ENCODE results near the gene ECI1.
"Not testable (repeated sequence)": the region's sequence is repeated elsewhere in the genome, so short reads cannot be mapped to it uniquely, and the experiment has no call there.

Gene ECI1

DNA sequence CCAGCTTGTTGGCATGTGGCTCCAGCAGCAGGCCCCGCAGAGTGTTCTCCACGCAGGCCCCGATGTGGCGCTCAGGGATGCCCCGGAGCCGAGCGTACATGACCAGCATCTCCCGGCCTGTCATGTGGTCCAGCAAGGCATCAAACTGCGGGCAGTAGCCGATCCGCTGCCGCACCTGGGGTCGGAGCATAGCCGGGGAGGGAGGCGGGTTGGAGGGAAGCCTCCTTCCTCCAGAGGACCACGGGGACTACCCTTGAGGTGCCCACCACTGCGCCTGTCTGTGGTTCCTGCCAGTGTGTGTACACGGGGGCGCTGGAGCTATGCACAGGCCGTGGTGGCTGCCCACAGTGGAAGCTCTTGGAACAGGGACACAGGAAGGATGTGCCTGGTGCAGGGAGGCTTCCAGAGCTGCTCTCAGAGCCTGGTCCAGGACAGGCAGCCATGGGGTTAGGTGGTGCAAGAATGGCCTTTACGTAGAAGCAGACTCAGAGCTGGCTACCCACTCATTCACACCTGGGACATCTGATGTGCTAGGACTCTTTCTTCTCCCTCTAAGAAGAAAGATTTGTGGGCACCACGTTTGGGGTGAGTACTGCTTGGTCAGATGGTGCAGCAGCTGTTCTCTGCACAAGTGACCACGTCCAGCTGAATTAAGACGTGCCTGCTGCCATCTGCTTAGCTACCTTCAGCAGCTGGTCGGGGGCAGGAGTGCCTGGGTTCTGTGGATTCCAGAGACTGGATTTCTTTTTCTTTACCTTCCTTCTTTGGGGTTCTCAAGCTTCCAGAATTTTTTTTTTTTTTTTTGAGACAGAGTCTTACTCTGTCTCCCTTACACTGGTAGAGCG lies 27.8 kb upstream of the ECI1 start:
- DNase-seq, result no peak

DNA sequence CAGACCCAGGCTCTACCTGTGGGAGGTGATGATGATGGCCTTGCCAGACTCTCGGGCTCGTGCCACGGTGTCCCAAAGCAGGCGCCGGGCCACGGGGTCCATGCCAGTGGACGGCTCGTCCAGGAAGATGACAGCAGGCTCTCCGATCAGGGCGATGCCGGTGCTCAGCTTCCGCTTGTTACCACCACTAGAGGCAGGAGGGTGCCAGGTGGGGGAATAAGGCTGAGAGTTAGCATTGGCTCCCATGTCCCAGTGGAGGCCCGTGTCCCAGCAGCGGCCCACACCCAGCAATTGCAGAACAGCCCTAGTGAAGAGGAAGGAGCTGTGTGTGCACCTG lies 26.9 kb upstream of the ECI1 start:
- DNase-seq, result no peak

DNA sequence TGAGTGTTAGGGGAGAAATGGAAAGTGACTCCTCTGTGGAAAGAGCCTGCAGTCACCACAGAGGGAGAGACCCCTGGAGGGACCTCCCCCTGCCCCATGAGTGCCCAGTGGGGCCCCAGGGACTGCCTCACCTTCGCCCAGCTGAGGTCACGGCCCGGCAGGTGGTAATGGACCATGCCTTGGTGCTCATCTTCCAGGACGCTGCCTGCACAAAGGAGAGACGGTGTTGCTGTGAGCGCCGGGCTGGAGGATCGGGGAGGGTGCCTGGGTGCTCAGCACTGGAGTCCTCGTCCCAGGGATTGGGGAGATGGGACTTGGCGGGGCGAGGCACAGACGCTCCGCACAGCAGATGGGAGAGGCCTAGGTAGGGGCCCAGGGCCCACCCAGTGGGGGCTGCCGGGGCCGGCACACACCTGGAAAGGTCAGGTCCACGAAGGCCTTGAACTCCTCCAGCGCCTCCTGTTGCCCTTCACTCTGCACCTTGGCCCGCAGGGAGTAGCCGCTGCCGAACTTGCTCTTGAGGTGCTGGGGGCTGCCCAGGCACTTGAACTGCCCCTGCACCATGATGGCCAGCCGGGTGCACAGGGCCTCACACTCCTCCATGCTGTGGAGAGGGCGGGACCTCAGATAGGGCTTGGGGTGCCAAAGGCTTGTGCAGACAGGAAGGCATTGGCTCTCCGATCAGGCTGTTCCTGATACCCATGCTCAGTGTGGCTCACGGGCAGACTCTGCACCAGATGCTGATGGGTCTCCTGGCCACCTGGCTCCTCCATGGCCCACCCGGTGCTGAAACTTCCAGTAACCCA lies 26.3 kb upstream of the ECI1 start:
- DNase-seq, result no peak

DNA sequence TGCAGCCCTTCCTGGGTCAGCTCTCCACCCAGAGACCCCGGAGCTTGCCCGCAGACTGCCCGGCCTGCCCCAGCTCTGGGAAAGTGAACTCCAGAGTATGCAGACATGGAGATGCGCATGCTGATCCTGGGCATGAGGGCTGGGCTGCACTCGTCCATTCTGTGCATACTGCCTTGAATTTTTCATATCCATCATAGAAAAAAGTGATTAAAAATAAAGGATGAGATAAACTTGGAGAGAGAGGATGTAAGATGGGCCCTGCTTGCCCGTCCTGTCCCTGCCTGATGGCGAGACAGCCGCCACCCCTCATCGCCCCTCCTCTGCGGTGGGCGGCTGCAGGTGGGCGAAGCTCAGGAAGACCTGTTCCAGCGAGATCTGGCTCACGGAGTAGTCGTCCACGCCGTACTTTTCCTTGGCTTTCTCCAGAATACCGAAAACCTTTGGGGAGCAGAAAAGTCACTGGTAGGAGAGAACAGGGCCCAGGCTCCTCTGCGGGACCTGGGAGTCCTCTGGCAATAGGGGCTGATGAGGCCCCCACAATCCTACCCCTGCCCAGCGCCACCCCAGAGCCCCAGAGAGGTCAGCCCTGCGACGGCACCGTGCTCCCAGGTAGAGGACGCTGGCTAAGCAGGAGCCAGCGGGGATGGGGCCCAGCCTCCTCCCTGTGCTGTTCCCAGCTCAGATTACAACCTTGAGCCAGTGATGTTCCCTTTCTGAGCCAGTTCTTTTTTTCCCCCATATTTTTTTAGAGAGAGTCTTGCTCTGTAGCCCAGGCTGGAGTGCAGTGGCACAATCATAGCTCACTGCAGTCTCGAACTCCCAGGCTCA lies 25.2 kb upstream of the ECI1 start:
- DNase-seq, result no peak

DNA sequence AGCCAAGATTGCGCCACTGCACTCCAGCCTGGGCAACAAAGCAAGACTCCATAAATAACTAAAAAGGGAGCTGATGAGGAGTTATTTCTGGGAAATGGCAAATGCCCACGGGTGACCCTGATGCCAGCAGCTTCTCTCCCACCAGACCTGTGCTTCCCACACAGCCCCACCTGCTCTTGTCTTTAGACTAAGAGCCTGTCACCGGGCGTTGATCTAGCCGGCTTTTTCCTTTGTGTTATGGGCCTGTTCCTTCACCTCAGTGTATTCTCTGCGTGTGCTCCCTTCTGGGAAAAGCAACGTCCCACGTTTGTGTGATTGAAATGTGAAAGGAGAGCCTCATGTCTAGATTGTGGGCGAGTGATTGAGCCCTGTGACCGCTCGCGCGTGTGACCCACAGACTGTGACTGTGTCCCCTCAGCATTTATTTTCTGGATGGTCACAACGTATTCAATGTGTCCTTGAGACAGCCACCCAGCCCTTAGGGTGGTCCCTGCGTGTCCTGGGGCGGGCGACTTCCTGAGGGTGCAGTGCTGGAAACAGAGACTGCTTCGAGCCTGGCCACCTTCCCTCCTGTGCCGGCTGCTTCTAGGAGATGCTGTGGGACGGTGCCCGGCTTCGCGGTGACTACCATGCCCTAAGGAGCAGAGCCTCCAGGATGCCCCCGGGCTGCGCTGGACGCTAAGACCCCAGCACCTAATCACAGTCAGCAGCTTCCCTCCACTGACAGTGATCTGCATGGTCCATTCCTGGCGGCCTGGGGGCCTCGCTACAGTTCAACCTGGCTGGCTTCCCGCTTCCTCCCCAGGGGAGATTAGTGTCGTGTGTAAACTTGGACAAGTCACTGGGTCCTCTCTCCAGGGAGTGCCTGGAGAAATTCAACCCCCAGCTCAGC lies 24.3 kb upstream of the ECI1 start:
- DNase-seq, result no peak

DNA sequence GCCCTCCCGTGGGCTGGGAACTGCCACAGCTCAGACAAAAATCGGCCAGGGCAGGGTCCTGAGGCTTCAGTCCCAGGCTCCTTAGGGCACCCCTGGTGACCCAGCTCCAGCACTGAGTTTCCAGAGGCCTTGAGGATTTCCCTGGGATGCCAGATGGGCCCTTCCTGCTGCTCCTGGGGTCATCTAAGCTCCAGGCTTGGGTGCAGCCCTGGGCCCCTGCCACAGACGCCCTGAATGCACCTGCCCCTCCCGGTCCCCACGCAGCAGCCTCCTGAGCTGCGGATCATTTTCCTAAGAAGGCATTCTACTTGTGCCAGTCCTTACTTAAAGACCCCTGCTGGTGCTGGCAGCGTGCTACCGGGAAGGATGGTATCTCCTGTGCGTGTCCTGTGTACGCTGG lies 22.5 kb upstream of the ECI1 start:
- no peak for DNase-seq

DNA sequence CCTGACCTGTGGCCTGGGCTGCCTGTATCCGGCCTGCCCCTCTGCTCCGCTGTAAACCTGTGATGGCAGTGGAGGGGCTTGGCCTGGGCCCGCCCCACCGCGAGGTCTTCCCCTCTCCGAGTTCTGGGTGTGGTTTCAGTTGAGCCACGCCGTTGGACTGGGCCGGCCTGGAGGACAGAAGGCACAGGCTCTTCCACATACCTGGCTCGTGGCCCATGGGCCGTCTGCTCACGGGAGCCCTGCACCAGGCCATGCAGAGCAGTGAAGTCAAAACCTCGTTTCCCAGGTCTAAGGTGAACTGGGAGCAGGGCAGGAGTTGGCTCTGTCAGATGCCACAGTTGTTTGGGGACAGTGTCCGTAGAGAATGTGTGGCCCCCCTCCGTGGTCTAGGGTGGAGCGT lies 22.1 kb upstream of the ECI1 start:
- no peak for DNase-seq

DNA sequence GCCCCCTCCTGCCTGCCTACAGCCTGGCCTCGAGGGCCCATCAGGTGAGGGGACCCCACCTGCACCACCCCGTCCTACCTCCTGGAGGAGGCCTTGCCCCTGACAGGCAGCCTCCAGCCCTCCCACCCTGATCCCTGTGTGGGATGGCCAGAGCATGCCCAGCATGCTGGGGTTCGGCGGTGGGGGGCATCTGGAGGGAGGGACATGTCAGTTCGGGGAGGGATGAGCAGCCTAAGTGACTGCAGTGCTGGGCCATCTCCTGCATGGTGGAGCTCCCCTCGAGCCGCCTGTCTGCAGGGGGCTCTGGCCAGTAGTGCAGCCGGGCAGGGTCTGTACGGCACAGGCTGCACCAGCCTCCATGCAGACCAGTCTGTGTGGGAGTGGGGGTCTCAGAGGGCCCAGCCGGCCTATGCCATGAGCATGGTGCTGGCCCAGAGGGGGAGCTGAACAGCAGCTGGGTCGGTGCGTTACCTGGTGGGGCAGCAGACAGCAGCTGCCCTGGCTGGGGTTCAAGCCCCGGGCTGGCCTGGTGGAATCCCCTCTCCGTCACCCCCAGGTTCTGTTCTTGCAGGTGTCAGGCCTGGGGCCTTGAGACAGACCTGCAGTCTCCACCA lies 20.6 kb upstream of the ECI1 start:
- no peak for DNase-seq

DNA sequence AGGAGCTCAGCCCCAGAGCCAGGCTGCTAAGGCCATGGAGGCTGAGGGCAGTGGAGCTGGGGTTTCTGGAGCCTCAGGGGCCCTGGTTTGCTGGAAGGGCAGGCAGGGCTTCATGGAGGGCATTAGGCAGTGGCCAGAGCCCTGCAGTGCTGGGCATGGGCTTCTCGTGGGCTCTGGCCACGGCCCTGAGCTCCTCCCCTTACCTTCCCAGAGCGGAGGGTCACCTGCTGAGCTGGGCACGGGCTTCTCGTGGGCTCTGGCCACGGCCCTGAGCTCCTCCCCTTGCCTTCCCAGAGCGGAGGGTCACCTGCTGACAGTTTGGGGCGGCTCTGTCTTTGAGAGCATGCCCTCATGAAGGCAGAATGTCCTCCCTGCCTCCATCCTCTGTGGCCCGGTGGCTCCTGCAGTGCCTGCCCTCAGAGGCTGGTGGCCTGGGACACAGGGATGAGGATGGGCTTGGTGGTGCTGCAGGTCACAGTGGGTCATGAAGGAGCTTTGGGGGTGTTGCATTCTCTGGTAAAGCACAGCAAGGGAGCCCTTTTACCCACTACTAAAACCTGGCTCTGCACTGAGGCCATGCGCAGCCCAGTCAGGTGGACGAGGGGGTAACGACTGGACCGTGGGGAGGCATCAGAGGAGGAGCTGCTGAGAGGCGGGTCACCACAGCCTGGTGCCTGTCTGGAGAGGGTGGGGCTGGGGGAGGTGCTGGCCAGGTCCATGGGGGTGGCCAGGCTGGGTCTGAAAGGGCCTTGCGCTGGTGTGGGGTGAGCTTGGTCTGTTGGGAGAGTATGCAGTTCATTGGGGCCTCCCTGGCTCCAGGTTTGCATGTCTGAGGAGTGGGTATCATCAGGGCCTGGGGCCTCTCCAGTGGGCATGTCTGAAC lies 19.4 kb upstream of the ECI1 start:
- DNase-seq, result no peak

DNA sequence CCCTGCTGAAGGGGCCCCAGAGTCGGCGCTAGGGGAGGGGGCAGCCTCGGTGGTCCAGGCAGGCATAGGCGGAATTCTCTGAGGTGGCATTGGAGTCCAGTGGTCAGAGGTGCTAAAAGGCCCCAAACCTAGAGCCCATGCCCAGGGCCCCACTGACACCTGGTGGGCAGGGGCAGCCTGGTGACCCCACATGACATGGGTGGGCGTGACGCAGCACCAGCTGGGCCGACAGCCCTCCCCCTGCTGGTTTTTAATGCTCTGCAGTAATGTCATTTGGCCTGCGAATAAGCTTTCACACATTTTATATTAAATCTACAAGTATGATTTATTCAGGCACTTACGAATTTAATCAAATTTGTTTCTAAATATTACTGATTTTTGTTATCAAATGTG lies 18.7 kb upstream of the ECI1 start:
- no peak for DNase-seq

DNA sequence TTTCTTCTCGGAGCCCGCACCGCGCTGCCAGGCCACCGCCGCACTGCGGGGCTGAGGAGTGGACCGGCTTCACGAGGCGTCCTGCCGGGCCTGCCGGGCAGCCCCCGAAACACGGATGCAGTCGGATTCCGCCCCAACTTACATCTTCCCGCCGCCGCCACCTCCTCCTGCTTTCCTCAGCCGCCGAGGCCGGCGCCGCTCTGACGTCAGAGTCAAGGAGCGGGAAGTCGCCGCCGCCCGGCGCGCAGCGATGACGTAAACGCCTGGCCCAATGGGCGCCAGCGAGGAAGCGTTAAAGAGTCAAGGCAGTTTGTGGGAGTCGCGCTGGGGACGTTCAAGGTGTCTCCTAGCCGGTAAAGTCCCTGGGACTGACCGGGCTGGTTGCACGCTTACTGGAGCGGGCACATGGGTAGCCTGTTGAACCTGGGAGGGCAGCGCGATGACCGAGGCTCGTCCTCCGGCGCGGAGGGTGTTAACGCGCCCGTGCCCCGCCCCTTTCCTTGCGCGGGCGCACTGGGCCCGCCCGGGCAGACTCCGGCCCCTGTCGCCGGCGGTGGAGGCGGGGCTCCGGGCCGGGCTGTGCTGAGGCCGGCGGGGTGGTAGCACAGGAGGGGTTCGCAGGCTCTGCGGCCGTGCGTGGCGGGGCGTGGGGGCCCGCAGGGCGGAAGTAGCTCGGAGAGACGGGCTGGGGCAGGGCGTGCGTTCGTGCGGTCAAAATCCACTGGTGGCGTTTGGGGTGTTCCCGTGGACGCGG lies 16.7 kb upstream of the ECI1 start, which contains the start of gene RNPS1:
Gene RNPS1 (minus strand): TSS at position 214 of the 754 bp plus-strand sequence. CDS start 3,483 bp downstream, outside the sequence.
- peak; percentile 87 for DNase-seq

DNA sequence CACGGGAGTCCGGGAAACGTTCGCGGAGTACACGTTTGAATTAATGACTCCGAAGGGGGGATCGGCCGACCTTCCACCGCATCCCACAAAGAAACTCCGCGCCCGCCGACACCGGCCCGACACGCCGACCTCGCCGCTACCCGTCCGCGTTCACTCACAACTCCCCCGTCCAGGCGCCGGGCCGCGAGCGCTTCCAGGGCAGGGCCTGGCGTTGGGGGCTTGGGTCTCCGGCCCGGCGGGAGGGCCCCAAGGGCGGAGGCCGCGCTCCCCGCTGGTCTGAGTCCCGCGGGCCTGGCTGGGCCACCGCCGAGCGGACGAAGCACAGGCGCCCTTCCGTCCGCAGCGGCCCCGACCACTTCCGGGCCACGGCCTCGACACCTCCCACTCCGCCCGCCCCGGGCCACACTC lies 16.1 kb upstream of the ECI1 start:
- peak; percentile 86 for DNase-seq

DNA sequence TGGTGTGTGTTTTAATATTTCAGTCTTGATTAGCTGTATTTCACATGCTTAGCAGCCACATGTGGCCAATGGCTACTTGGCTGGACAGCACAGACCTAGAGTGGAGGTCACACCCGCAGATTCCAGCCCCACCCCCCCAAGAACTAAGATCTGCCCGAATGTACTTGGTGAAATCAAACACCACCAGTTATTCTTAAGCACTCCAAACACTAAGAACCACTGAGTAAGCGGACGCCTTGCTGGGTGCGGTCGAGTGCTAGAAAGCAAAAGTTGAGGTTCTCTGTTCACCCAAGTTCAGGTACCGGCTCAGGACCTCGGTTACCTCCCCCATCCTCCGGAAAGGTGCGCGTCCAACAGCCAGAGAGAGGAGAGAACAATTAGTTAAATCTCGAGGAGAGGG lies 15.5 kb upstream of the ECI1 start:
- not testable (repeated sequence) for DNase-seq

DNA sequence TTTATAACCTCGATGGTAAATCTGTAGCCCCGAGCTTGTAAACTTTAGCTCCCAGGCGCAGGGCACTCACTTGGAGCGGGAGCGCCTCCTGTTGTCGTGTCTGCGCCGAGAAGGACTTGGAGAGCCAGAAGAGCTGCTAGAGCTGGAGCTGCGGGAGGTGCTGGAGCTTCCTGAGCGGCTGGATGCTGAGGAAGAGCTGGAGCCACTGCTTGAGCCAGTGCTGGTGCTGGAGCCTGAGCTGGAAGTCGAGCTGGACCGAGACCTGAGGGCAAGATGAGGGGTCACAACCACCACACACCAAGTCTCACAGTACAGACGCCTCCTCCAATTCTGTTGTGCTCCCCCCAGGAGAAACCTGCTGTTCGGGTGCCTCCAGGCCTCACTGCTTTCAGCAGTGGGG lies 11.6 kb upstream of the ECI1 start:
- DNase-seq, result not testable (repeated sequence)

DNA sequence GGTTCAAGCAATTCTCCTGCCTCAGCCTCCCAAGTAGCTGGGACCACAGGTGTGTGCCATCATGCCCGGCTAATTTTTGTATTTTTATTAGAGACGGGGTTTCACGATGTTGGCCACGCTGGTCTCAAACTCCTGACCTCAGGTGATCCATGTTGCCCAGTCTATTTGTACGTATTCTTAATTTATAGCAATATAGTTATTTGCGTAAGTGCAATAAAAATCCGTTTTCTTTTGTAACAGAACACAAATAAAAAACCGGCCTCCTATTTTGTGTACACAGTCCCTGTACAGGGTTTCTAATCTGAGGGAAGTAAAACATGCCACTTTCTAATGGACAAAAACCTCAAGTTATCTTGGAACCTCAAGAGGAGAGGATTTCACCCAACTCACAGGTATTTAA lies 8.9 kb upstream of the ECI1 start:
- no peak for DNase-seq

DNA sequence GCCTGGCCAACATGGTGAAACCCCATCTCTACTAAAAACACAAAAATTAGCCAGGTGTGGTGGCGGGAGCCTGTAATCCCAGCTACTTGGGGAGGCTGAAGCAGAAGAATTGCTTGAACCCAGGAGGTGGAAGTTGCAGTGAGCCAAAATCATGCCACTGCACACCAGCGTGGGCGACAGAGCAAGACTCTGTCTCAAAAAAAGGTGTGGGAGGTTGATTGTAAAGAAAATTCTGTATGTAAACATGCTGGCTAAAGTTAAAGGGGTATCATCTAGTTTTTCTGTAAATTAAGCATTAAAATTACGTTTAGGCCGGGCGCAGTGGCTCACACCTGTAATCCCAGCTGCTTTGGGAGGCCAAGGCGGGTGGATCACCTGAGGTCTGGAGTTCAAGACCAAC lies 7.1 kb upstream of the ECI1 start:
- DNase-seq, result not testable (repeated sequence)

DNA sequence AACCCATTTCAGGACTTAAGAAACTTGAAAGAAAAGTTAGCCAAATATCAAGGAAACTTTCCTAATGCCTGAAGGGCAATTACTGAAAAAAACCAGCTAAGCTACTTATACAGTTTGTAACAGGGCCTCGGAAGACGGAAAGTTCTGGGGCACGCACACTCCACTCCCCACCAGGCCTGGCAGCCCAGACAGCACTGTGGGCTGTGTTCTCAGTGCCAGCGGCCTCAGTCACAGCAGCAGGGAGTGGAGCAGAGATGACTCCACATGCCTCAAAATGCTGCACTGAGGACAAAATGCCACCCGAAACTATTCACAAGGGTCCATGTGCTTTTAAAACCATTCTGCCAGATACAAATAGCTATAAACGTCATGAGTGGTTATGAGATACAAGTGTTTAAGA lies 6.3 kb upstream of the ECI1 start:
- no peak for DNase-seq

DNA sequence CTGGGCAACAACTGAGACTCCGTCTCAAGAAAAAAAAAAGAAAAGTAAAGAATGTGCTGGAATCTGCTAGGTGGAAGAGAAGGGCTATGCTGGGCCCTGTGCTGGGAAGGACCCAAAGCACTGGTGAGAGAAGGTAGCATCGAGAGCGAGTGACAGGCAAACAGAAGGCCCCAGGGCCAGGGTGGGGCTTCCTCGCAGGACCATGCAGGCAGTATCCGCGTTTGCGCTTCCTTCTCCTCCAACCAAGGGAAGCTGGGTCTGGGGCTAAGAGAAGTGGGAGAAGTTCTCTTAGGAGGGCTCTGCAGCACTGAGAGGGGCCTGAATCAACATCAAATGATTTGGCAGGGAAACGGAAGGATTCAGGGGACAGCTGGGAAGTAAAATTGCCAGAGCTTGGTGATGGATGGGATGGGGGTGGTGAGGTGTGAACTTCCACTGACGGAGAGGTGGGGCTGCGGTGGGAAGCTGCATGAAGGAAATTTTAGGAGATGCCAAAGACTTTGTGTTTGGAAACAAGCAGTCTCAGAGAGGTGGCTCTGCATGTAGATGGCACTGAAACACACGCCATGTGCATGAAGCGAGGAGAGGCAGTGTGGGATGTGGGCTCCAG lies 5.2 kb upstream of the ECI1 start:
- DNase-seq, result no peak

DNA sequence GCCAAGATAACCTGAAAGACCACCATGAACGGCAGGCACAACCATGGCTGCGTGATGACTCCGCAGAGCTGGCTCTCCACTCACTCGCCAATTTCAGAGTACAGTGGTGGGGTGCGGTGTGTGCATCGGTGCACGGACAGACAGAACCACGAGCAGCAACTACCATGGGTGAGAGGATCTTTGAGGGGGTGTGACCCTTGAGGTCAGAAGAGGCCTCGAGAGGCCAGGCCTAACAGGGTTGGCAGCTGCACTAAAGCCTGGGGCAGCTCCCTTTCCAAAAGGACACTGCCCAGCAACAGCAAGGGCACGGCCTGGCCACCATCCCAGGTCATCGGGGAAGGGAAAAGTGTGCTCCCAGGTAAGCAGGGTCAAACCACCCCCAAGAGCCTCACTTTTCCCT lies 1.9 kb upstream of the ECI1 start:
- no peak for DNase-seq

DNA sequence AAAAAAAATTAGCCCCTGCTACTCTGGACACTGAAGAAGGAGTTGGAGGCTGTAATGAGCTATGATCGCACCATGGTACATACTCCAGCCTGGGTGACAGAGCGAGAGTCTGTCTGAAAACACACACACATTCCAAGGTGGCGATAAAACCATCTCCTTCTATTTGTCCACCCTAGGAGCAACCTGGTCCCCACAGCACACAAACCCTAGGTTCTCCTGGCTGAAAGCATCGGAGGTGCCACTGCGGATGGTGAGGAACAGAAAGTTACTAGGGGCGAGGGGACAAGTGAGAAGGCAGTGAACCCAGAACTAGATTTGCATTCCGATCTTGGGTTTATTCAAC lies 1.4 kb upstream of the ECI1 start:
- DNase-seq, result no peak
